ENCODE measurements around the gene IL6ST.

- no peak for TF ChIP-seq CTCF (conservative IDR thresholded peaks at IDR 0.05; ENCODE audit: low read depth, low read length)
- no peak for TF ChIP-seq EZH2 (IDR thresholded peaks at IDR 0.05; ENCODE audit: borderline replicate concordance, low read depth, low read length, poor library complexity, severe bottlenecking)
These were observed 95.4 kb downstream of the IL6ST start for GRCh38 chr5:55899344-55899743.

All from A673 (cell line).